OCI-LY1 (cell line): ENCODE data around the gene ZC3H13.

Experiments
- H2AFZ ChIP-seq: fragments of 200-600 bp; sonication (generic), shearing (Covaris generic); 2 replicates; pipeline ENCODE4 v1.6.0; 2014; ENCODE audit warnings: antibody characterized with exemption, mild to moderate bottlenecking, low read length
- H3F3A ChIP-seq: fragments of 200-600 bp; sonication (generic), shearing (Covaris generic); 2 replicates; pipeline ENCODE4 v1.6.0; 2014; ENCODE audit warnings: mild to moderate bottlenecking, antibody characterized with exemption, low read length, moderate library complexity; ENCODE audit not compliant: insufficient read depth
- H3K27ac ChIP-seq: fragments of 200-600 bp; sonication (generic); 2 replicates; pipeline ENCODE4 v1.5.1; 2014; ENCODE audit warnings: low read length, mixed run types, mild to moderate bottlenecking, low read depth; ENCODE audit not compliant: poor library complexity, severe bottlenecking
- H3K27me3 ChIP-seq: fragments of 200-600 bp; sonication (generic); 2 replicates; pipeline ENCODE4 v1.6.0; 2014; ENCODE audit warnings: antibody characterized with exemption, mild to moderate bottlenecking, low read length, moderate library complexity; ENCODE audit not compliant: insufficient read depth
- H3K36me3 ChIP-seq: fragments of 200-600 bp; sonication (generic); 2 replicates; pipeline ENCODE4 v1.6.1; 2014; ENCODE audit warnings: mild to moderate bottlenecking, antibody characterized with exemption, low read length, moderate library complexity, mixed read lengths; ENCODE audit not compliant: insufficient read depth
- H3K4me1 ChIP-seq: fragments of 200-600 bp; sonication (generic); 2 replicates; pipeline ENCODE4 v1.5.1; 2014; ENCODE audit warnings: mild to moderate bottlenecking, low read length, moderate library complexity; ENCODE audit not compliant: insufficient read depth, severe bottlenecking
- H3K4me2 ChIP-seq: fragments of 200-600 bp; sonication (generic), shearing (Covaris generic); 2 replicates; pipeline ENCODE4 v1.6.1; 2014; ENCODE audit warnings: low read length
- H3K4me3 ChIP-seq: fragments of 200-600 bp; sonication (generic); 2 replicates; pipeline ENCODE4 v1.5.1; 2014; ENCODE audit warnings: low read length, low read depth, mild to moderate bottlenecking, mixed read lengths; ENCODE audit not compliant: poor library complexity, severe bottlenecking
- H3K79me2 ChIP-seq: fragments of 200-600 bp; shearing (Covaris generic); 2 replicates; pipeline ENCODE4 v1.6.1; 2016; ENCODE audit warnings: mixed run types, low read length, mixed read lengths; ENCODE audit not compliant: insufficient read depth
- H3K9ac ChIP-seq: fragments of 200-600 bp; sonication (generic), shearing (Covaris generic); 2 replicates; pipeline ENCODE4 v1.6.1; 2014; ENCODE audit warnings: mild to moderate bottlenecking, low read length, mixed read lengths
- H3K9me2 ChIP-seq: fragments of 200-600 bp; sonication (generic), shearing (Covaris generic); 2 replicates; pipeline ENCODE4 v1.6.1; 2014; ENCODE audit warnings: low read depth, mild to moderate bottlenecking, low read length, mixed read lengths
- H3K9me3 ChIP-seq: fragments of 200-600 bp; shearing (Covaris generic); 2 replicates; pipeline ENCODE4 v1.6.1; 2014; ENCODE audit warnings: low read length, mixed read lengths
- H4K20me1 ChIP-seq: fragments of 200-600 bp; sonication (generic), shearing (Covaris generic); 2 replicates; pipeline ENCODE4 v1.6.0; 2016; ENCODE audit warnings: mild to moderate bottlenecking, low read length; ENCODE audit not compliant: insufficient read depth
- EZH2 ChIP-seq: fragments of 200-600 bp; sonication (generic), shearing (Covaris generic); IDR thresholded peaks from 2 replicates; pipeline ENCODE4 v1.8.0; 2017; ENCODE audit warnings: borderline replicate concordance, mixed run types, mild to moderate bottlenecking, antibody characterized with exemption, low read length, moderate library complexity, mixed read lengths
- TF ChIP-seq, protein P1 (sequence below): fragments of 200-600 bp; sonication (generic), shearing (Covaris generic); IDR thresholded peaks from 2 replicates; pipeline ENCODE4 v1.5.1; 2017; ENCODE audit warnings: mild to moderate bottlenecking, antibody characterized with exemption, low read length, moderate library complexity, mixed read lengths

ZC3H13 gene

DNA sequence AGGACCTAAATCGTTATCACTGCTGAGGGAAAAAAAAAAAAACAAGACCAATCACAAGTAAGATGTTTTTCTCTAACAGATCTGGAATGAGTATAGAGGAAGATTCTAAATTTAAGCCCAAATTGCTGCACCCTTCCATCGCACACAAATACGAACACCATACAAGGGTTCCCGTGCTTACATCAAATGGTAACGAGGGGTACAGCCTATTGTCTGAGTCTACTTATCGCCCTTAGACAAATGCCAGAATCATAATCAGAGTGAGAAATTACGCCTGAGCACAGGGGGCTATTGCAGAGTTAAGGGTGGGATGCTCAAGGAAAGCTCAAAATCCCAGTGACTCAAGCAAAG is 603 bp downstream of the ZC3H13 start:
- no peaks in the 10 kb centered on the region for H3F3A ChIP-seq
- H3K4me1 ChIP-seq, result peaks cover 36% of the 10 kb centered on the region
- TF ChIP-seq, protein P1, sequence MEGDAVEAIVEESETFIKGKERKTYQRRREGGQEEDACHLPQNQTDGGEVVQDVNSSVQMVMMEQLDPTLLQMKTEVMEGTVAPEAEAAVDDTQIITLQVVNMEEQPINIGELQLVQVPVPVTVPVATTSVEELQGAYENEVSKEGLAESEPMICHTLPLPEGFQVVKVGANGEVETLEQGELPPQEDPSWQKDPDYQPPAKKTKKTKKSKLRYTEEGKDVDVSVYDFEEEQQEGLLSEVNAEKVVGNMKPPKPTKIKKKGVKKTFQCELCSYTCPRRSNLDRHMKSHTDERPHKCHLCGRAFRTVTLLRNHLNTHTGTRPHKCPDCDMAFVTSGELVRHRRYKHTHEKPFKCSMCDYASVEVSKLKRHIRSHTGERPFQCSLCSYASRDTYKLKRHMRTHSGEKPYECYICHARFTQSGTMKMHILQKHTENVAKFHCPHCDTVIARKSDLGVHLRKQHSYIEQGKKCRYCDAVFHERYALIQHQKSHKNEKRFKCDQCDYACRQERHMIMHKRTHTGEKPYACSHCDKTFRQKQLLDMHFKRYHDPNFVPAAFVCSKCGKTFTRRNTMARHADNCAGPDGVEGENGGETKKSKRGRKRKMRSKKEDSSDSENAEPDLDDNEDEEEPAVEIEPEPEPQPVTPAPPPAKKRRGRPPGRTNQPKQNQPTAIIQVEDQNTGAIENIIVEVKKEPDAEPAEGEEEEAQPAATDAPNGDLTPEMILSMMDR, result no peak
- no peak for TF ChIP-seq EZH2
- H3K9me2 ChIP-seq, result no peaks in the 10 kb centered on the region
- H3K27ac ChIP-seq, result peak overlapping the region; percentile 76
- H3K79me2 ChIP-seq, result peaks cover 50% of the 10 kb centered on the region
- no peaks in the 10 kb centered on the region for H4K20me1 ChIP-seq
- H3K27me3 ChIP-seq, result no peaks in the 10 kb centered on the region
- H2AFZ ChIP-seq, result no peak overlapping the region
- H3K4me2 ChIP-seq, result peak overlapping the region; percentile 91
- H3K9ac ChIP-seq, result peak overlapping the region; percentile 84
- H3K9me3 ChIP-seq, result no peaks in the 10 kb centered on the region
- peak overlapping the region; percentile 89 for H3K4me3 ChIP-seq
- no peaks in the 10 kb centered on the region for H3K36me3 ChIP-seq

GRCh38 chr13:46050771-46051170 is 1.8 kb downstream of the ZC3H13 start:
- Histone ChIP-seq H3K9me2 (no peaks in the 10 kb centered on the region), H3K27me3 (no peaks in the 10 kb centered on the region), H3K4me1 (peaks cover 36% of the 10 kb centered on the region), H4K20me1 (peaks cover 2% of the 10 kb centered on the region; the same call in 1 of the 2 replicates), H3K36me3 (no peaks in the 10 kb centered on the region), H3K27ac (no peak overlapping the region), H3K9me3 (no peaks in the 10 kb centered on the region), H3K4me3 (peak overlapping the region; percentile 89), H2AFZ (no peak overlapping the region), H3K9ac (peak overlapping the region; percentile 84; the same call in 1 of the 2 replicates), H3K4me2 (peak overlapping the region; percentile 91), H3K79me2 (peaks cover 59% of the 10 kb centered on the region), H3F3A (no peaks in the 10 kb centered on the region)
- TF ChIP-seq, protein P1, result no peak
- TF ChIP-seq EZH2, result no peak

DNA sequence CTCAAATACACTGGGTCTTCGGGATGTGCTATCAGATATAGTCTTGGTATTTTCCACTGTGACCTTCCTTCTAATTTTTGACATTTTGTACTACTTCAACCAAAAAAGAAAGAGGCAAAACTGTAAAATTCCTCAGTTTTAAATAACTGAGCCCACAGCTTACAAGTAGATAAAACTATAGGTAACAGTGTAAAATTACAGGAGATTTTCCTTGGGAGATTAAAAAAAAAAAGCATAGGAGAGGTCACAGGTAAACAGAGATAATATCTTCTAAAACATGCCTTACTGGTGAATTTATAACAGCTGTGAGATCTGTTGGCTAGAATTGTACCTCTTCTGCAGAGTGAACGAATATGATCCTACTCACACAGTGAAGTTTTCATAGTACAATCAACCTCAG is 7.1 kb downstream of the ZC3H13 start:
- Histone ChIP-seq H3K27ac (no peak overlapping the region), H3K4me3 (no peak overlapping the region), H3K27me3 (no peaks in the 10 kb centered on the region), H3F3A (no peaks in the 10 kb centered on the region), H3K9me3 (no peaks in the 10 kb centered on the region), H3K4me1 (peaks cover 10% of the 10 kb centered on the region), H3K79me2 (peaks cover 72% of the 10 kb centered on the region), H3K9ac (no peak overlapping the region), H3K4me2 (no peak overlapping the region), H3K36me3 (peaks cover 16% of the 10 kb centered on the region), H3K9me2 (no peaks in the 10 kb centered on the region), H4K20me1 (peaks cover 2% of the 10 kb centered on the region; the same call in 1 of the 2 replicates), H2AFZ (no peak overlapping the region)
- no peak for TF ChIP-seq EZH2
- TF ChIP-seq, protein P1, result no peak
